IMR-90 (cell line): ENCODE measurements around the gene POR. TPM values are rescaled to one million over a fixed set of nuclear protein-coding genes. Genes with fewer than 3 reads are reported as not detected.

Experiments
- ATAC-seq: fragments of 200-7000 bp; cut with Tn5 transposase; 2 replicates; pipeline ENCODE4 v1.9.1; 2020; ENCODE audit warnings: low read depth, mild to moderate bottlenecking, moderate library complexity
- BruUV-seq: library from RNA; stranded (reverse); fragments of 400-500 nt; replicated peaks from 2 replicates; lab custom pipeline; 2021; lab: Mats Ljungman, UMichigan
- CTCF ChIA-PET: fragments of 300-600 bp; formaldehyde crosslinking; extraction: SDS; loops from one replicate; lab custom pipeline; 2021; ENCODE audit warnings: antibody characterized with exemption; lab: Yijun Ruan, JAX
- POLR2A ChIA-PET: fragments of 300-600 bp; sonication (Branson Sonifier 250); formaldehyde crosslinking; loops from one replicate; lab custom pipeline; 2022; ENCODE audit warnings: antibody characterized with exemption; ENCODE audit not compliant: unreplicated experiment; lab: Charles Lee
- DNase-seq: peaks from one replicate; pipeline ENCODE4 v3.0.0; 2013
- H2AFZ ChIP-seq: replicated peaks from 2 replicates; pipeline ENCODE3; 2013; ENCODE audit warnings: low read length, mild to moderate bottlenecking; ENCODE audit not compliant: poor library complexity
- H2AK5ac ChIP-seq: 2 replicates; pipeline ENCODE4 v1.6.1; 2013; ENCODE audit warnings: low read depth, low read length, inconsistent platforms
- H2AK9ac ChIP-seq: replicated peaks from 2 replicates; pipeline ENCODE3; 2013; ENCODE audit warnings: mild to moderate bottlenecking, low read depth, low read length, moderate library complexity; ENCODE audit not compliant: poor library complexity
- H2BK120ac ChIP-seq: 2 replicates; pipeline ENCODE4 v1.6.1; 2013; ENCODE audit warnings: low read depth, low read length, inconsistent platforms
- H2BK15ac ChIP-seq: 3 replicates; pipeline ENCODE4 v1.6.1; 2013; ENCODE audit warnings: low read depth, low read length, inconsistent platforms
- H2BK20ac ChIP-seq: 2 replicates; pipeline ENCODE4 v1.6.1; 2013; ENCODE audit warnings: low read depth, mild to moderate bottlenecking, inconsistent platforms, low read length, moderate library complexity
- H2BK5ac ChIP-seq: 2 replicates; pipeline ENCODE4 v1.6.1; 2013; ENCODE audit warnings: mild to moderate bottlenecking, low read depth, low read length, inconsistent platforms; ENCODE audit not compliant: poor library complexity, severe bottlenecking
- H3K14ac ChIP-seq: replicated peaks from 2 replicates; pipeline ENCODE4 v1.6.1; 2013; ENCODE audit warnings: low read depth, low read length, inconsistent platforms
- H3K18ac ChIP-seq: 2 replicates; pipeline ENCODE4 v1.6.1; 2013; ENCODE audit warnings: low read depth, low read length, control low read depth
- H3K23ac ChIP-seq: 2 replicates; pipeline ENCODE4 v1.6.1; 2013; ENCODE audit warnings: low read depth, low read length, inconsistent platforms
- H3K27ac ChIP-seq: 2 replicates; pipeline ENCODE4 v1.5.1; 2013; ENCODE audit warnings: mild to moderate bottlenecking, control low read depth, low read length; ENCODE audit not compliant: insufficient read depth
- H3K27me3 ChIP-seq: 2 replicates; pipeline ENCODE4 v1.6.1; 2013; ENCODE audit warnings: low read length; ENCODE audit not compliant: control insufficient read depth, insufficient read depth
- H3K36me3 ChIP-seq: 2 replicates; pipeline ENCODE4 v1.6.1; 2013; ENCODE audit warnings: low read length, mixed read lengths; ENCODE audit not compliant: control insufficient read depth, insufficient read depth
- H3K4ac ChIP-seq: 2 replicates; pipeline ENCODE4 v1.6.1; 2013; ENCODE audit warnings: low read depth, low read length, inconsistent platforms
- H3K4me1 ChIP-seq: 2 replicates; pipeline ENCODE4 v1.6.1; 2013; ENCODE audit warnings: low read length, mixed read lengths; ENCODE audit not compliant: control insufficient read depth, insufficient read depth
- H3K4me2 ChIP-seq: 2 replicates; pipeline ENCODE4 v1.6.1; 2013; ENCODE audit warnings: low read depth, mild to moderate bottlenecking, control low read depth, low read length, moderate library complexity
- H3K4me3 ChIP-seq: 2 replicates; pipeline ENCODE4 v1.5.1; 2013; ENCODE audit warnings: low read depth, mild to moderate bottlenecking, control low read depth, low read length, moderate library complexity; ENCODE audit not compliant: insufficient read depth
- H3K56ac ChIP-seq: 2 replicates; pipeline ENCODE4 v1.6.1; 2013; ENCODE audit warnings: low read length, inconsistent platforms; ENCODE audit not compliant: insufficient read depth; ENCODE audit errors: extremely low read depth
- H3K79me1 ChIP-seq, 2 experiments: 2 replicates each; pipeline ENCODE4 v1.6.1; 2013; ENCODE audit warnings: low read length in 2 of 2, inconsistent platforms in 1 of 2, low read depth in 1 of 2
- H3K9ac ChIP-seq: 2 replicates; pipeline ENCODE4 v1.6.1; 2013; ENCODE audit warnings: low read depth, low read length, control low read depth
- H3K9me1 ChIP-seq: 2 replicates; pipeline ENCODE4 v1.6.1; 2013; ENCODE audit warnings: low read length, inconsistent platforms; ENCODE audit not compliant: insufficient read depth
- H3K9me3 ChIP-seq: 2 replicates; pipeline ENCODE4 v1.6.1; 2013; ENCODE audit warnings: low read length; ENCODE audit not compliant: control insufficient read depth, insufficient read depth
- H4K20me1 ChIP-seq: 2 replicates; pipeline ENCODE4 v1.6.1; 2013; ENCODE audit warnings: low read length, inconsistent platforms; ENCODE audit not compliant: insufficient read depth
- H4K5ac ChIP-seq: 2 replicates; pipeline ENCODE4 v1.6.1; 2013; ENCODE audit warnings: mild to moderate bottlenecking, low read depth, low read length, control low read depth
- H4K8ac ChIP-seq, 2 experiments: 2 replicates each; pipeline ENCODE4 v1.6.1; 2013; ENCODE audit warnings: low read depth in 2 of 2, low read length in 2 of 2, control low read depth in 1 of 2, inconsistent platforms in 1 of 2
- H4K91ac ChIP-seq: 2 replicates; pipeline ENCODE4 v1.6.1; 2013; ENCODE audit warnings: low read depth, low read length, inconsistent platforms; ENCODE audit not compliant: insufficient read depth
- BHLHE40 ChIP-seq: fragments of 150-350 bp; IDR thresholded peaks from 2 replicates; pipeline ENCODE4 v1.6.1; 2016; ENCODE audit warnings: mild to moderate bottlenecking, low read depth, low read length
- CHD1 ChIP-seq: IDR thresholded peaks from 2 replicates; pipeline ENCODE4 v1.6.1; 2012; ENCODE audit warnings: low read depth, low read length, improper control_type of control experiment
- RCOR1 ChIP-seq: IDR thresholded peaks from 2 replicates; pipeline ENCODE4 v1.6.1; 2012; ENCODE audit warnings: mild to moderate bottlenecking, low read length, improper control_type of control experiment; ENCODE audit not compliant: insufficient replicate concordance
- WGBS, 2 experiments: methylation state at CpG; one replicate each; pipeline versions ENCODE4 v1.1.5 to v1.1.7; 2013; ENCODE audit warnings: missing lambda C conversion rate in 2 of 2; ENCODE audit not compliant: insufficient read length in 1 of 2; ENCODE audit errors: extremely low coverage in 2 of 2; 5-methylcytosine and 5-hydroxymethylcytosine counted together
- dilution Hi-C: fragments of 300-500 bp; cut with HindIII; formaldehyde crosslinking; loops from one replicate; pipeline ENCODE4 v1.14.3; 2018; ENCODE audit warnings: low sequenced_read_pairs; ENCODE audit not compliant: unreplicated experiment
- in situ Hi-C: fragments of 300-500 bp; cut with MboI; formaldehyde crosslinking; loops from 3 replicates; pipeline ENCODE4 v1.14.3; 2019; ENCODE audit warnings: low sequenced_read_pairs, inconsistent platforms, mixed read lengths
- intact Hi-C: fragments of 100-400 bp; cut with micrococcal nuclease; formaldehyde crosslinking; loops from 2 replicates; pipeline ENCODE4 v1.10.0; 2022
- polyA plus RNA-seq, 3 experiments: library from polyadenylated mRNA; depleted of rRNA; stranded (reverse); fragments of >200 nt; gene quantifications; 2 replicates each; pipeline ENCODE4 v1.2.3, GENCODE V29; 2012; ENCODE audit warnings: low replicate concordance in 1 of 3
- total RNA-seq: library from RNA; depleted of rRNA; stranded (reverse); fragments of >200 nt; gene quantifications from 2 replicates; pipeline ENCODE4 v1.2.3, GENCODE V29; 2012
- TF ChIP-seq, protein P1 (sequence below): fragments of 150-350 bp; IDR thresholded peaks from 2 replicates; pipeline ENCODE4 v1.6.1; 2016; ENCODE audit warnings: low read depth, mild to moderate bottlenecking, low read length, moderate library complexity, borderline replicate concordance

Gene POR
- total and polyA plus RNA-seq, 2 of the 4 experiments (the other 2 are of a cell fraction): 25.5 to 42.2 TPM

DNA sequence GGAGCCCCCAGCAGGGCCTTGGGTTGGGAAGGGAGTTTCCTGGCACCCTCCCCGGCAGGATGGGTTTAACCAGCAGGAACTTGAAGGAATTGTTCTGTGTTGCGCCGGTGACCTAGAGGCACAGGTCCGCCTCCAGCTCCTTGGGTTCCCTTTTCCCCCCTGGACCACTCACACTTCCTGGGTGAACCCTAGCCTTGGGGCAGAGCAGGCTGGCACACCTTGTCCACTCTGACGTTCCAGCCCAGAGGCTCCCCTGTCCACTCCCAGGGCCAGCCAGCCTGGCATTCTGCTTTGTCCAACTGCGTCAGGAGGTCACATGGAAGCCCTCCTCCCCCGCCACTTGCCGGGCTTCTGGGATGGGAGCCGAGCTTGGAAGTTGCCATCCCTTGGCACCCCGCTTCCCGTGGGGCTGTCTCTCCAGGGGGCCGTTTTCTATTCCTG is 53.6 kb downstream of the POR start:
- CTCF ChIA-PET: no interaction called here
- Histone ChIP-seq H3K9me3 (no peaks in the 10 kb centered on the region), H2AK5ac (no peak overlapping the region), H3K56ac (no peak overlapping the region), H4K91ac (no peak overlapping the region), H3K14ac (no peak overlapping the region), H2AK9ac (no peak overlapping the region), H3K27ac (no peak overlapping the region), H2BK120ac (no peak overlapping the region), H3K23ac (no peak overlapping the region), H3K36me3 (peaks cover 15% of the 10 kb centered on the region; the same call in 1 of the 2 replicates), H3K9ac (no peak overlapping the region), H3K9me1 (peaks cover 16% of the 10 kb centered on the region), H4K5ac (no peak overlapping the region), H3K4me1 (peaks cover 11% of the 10 kb centered on the region), H3K27me3 (no peaks in the 10 kb centered on the region), H4K8ac (no peak overlapping the region), H4K20me1 (no peaks in the 10 kb centered on the region), H3K4me3 (no peak overlapping the region), H3K79me1 (peaks cover 2 to 45% of the 10 kb centered on the region in 2 experiments), H2BK15ac (no peak overlapping the region), H2AFZ (no peak overlapping the region), H3K4me2 (no peak overlapping the region), H3K4ac (no peak overlapping the region), H3K18ac (no peak overlapping the region), H2BK5ac (no peak overlapping the region), H2BK20ac (no peak overlapping the region)
- BruUV-seq: no TSS peak
- TF ChIP-seq, protein P1, sequence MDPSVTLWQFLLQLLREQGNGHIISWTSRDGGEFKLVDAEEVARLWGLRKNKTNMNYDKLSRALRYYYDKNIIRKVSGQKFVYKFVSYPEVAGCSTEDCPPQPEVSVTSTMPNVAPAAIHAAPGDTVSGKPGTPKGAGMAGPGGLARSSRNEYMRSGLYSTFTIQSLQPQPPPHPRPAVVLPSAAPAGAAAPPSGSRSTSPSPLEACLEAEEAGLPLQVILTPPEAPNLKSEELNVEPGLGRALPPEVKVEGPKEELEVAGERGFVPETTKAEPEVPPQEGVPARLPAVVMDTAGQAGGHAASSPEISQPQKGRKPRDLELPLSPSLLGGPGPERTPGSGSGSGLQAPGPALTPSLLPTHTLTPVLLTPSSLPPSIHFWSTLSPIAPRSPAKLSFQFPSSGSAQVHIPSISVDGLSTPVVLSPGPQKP: no peak
- TF ChIP-seq RCOR1 (no peak), BHLHE40 (no peak), CHD1 (no peak)
- POLR2A ChIA-PET: no interaction called here
- ATAC-seq: no peak
- dilution Hi-C loops: no loop called here
- DNase-seq: no peak
- WGBS, 2 experiments: 94% methylated on average over 3 of the region's 12 CpGs; no CpG with 5 or more reads in 1 of the 2 experiments
- intact Hi-C loops: loop anchor here (10.0 kb wide), 1 partner anchor 54 kb away; the partner anchor contains the start of gene POR
- in situ Hi-C loops: no loop called here
